HEK293T (cell line): ENCODE data around the gene TUBGCP3.
"Not testable (repeated sequence)": the region's sequence is repeated elsewhere in the genome, so short reads cannot be mapped to it uniquely, and the experiment has no call there.

ENCODE experiments used
- CTCF ChIA-PET: fragments of 350-600 bp; formaldehyde crosslinking; extraction: SDS; loops from one replicate; lab custom pipeline; 2021; ENCODE audit warnings: antibody characterized with exemption, inconsistent platforms; lab: Yijun Ruan, JAX
- POLR2A ChIA-PET: fragments of 350-600 bp; formaldehyde crosslinking; extraction: SDS; loops from one replicate; lab custom pipeline; 2020; ENCODE audit warnings: antibody characterized with exemption, inconsistent platforms; lab: Yijun Ruan, JAX
- DNase-seq: peaks from one replicate; pipeline ENCODE4 v3.0.0; 2012; ENCODE audit warnings: mixed read lengths; ENCODE audit errors: extremely low spot score
- ARNT ChIP-seq: fragments of 450-650 bp; IDR thresholded peaks from 2 replicates; pipeline ENCODE4 v1.6.1; 2017; ENCODE audit warnings: mild to moderate bottlenecking
- BHLHE40 ChIP-seq: fragments of 450-650 bp; IDR thresholded peaks from 2 replicates; pipeline ENCODE4 v1.6.1; 2016; ENCODE audit warnings: mild to moderate bottlenecking, moderate library complexity, borderline replicate concordance
- CTBP1 ChIP-seq: fragments of 450-650 bp; IDR thresholded peaks from 2 replicates; pipeline ENCODE4 v1.6.1; 2016; ENCODE audit warnings: borderline replicate concordance
- ELF4 ChIP-seq: fragments of 450-650 bp; IDR thresholded peaks from 2 replicates; pipeline ENCODE4 v1.6.1; 2017; ENCODE audit warnings: antibody characterized with exemption
- FOXA1 ChIP-seq: fragments of 450-650 bp; IDR thresholded peaks from 2 replicates; pipeline ENCODE4 v1.6.1; 2016; ENCODE audit warnings: mild to moderate bottlenecking
- FOXK2 ChIP-seq: fragments of 450-650 bp; IDR thresholded peaks from 2 replicates; pipeline ENCODE4 v1.6.1; 2016; ENCODE audit warnings: mild to moderate bottlenecking
- FOXM1 ChIP-seq: fragments of 450-650 bp; IDR thresholded peaks from 2 replicates; pipeline ENCODE4 v1.6.1; 2017; ENCODE audit warnings: mild to moderate bottlenecking, borderline replicate concordance
- HDGF ChIP-seq: fragments of 450-650 bp; IDR thresholded peaks from 2 replicates; pipeline ENCODE4 v1.6.1; 2017; ENCODE audit warnings: antibody characterized with exemption, borderline replicate concordance
- L3MBTL2 ChIP-seq: fragments of 450-650 bp; conservative IDR thresholded peaks from 2 replicates; pipeline ENCODE4 v1.6.1; 2016; ENCODE audit warnings: mild to moderate bottlenecking
- LEF1 ChIP-seq: fragments of 450-650 bp; IDR thresholded peaks from 2 replicates; pipeline ENCODE4 v1.6.1; 2017; ENCODE audit warnings: mild to moderate bottlenecking, borderline replicate concordance
- NFRKB ChIP-seq: fragments of 450-650 bp; IDR thresholded peaks from 2 replicates; pipeline ENCODE4 v1.6.1; 2016; ENCODE audit warnings: mild to moderate bottlenecking, moderate library complexity
- SP1 ChIP-seq: fragments of 450-650 bp; IDR thresholded peaks from 2 replicates; pipeline ENCODE4 v1.6.1; 2017
- SUZ12 ChIP-seq: fragments of 450-650 bp; IDR thresholded peaks from 2 replicates; pipeline ENCODE4 v1.6.1; 2016; ENCODE audit warnings: mild to moderate bottlenecking
- TARDBP ChIP-seq: fragments of 450-650 bp; IDR thresholded peaks from 2 replicates; pipeline ENCODE4 v1.6.1; 2016
- ZNF384 ChIP-seq: fragments of 450-650 bp; IDR thresholded peaks from 2 replicates; pipeline ENCODE4 v1.6.1; 2016
- TF ChIP-seq, protein P1 (sequence below): fragments of 450-650 bp; IDR thresholded peaks from 2 replicates; pipeline ENCODE4 v1.6.1; 2016

TUBGCP3 gene

DNA sequence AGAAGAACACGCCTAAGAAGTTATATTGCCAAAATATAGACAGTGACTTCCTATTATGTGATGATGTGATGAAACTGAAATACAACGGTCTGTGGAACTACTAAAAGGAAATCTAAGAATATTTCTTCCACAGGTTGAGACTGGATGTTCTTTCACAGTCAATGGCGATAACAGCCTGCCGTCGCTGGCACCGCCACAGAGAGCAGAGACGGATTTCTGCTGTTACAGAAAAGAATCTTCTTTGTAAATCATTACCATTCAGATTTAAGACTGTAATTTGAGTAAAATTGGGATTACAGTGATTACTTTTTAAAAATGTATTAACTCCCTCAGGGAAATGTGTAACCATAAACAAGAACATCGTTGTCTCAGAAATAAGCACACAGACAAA is 100.8 kb downstream of the TUBGCP3 start:
- no peak for DNase-seq
- POLR2A ChIA-PET: no interaction called here
- CTCF ChIA-PET: no interaction called here
- TF ChIP-seq SP1 (no peak), HDGF (no peak), FOXA1 (no peak), SUZ12 (no peak), ARNT (no peak), ELF4 (no peak), NFRKB (no peak), BHLHE40 (no peak), TARDBP (no peak), FOXM1 (no peak)

DNA sequence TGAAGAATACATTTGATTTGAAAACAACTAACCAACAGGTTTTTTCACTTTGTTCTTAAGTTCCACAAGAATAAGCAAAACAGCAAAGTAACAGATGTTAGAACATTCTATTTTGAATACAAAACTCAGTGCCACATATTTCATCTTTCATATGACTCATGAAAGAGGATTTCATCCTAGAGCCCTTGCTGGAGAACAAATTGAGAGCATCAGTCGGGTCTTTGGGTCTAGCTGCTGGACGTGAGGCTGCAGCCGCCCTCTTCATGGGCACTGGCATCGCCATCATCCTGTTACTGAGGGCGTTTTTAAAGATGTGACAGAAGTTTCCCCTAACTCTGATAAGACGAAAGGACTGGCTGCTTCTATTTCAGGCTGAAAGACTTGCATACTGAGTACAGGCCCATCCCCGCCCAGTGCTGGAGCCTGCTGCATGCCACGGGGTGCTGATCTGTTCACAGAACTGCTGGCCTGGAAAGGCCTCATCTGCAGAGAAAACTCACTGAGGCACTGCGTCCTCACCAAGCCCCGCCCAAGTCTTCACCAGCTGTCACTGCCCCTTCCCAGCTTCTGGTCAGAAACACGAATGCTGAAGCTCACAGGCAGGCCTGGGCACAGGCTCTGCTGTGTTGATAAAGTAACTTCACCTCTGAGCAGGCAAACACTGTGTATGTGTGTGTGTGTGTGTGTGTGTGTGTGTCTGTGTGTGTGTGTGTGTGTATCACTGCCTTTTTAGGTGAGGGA is 101.4 kb downstream of the TUBGCP3 start:
- CTCF ChIA-PET: no interaction called here

DNA sequence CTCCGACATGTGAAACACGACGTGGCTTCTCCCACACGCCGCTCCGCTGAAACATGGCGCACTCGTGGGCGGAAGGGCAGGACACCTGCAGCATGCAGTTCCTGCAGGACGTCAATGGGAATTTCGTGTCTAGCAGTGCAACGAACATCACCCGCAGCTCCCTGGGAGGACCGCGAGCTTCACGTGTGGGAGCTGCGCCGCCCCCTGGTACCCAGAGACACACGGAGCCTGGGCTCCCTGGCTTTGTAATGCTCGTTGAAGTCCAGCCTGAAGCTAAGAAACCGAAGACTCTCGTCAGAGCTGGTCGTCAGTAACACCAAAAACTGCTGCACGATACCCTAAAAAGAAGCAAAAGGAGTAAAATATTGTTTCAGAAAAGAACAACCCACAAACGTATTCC is 102.1 kb downstream of the TUBGCP3 start:
- CTCF ChIA-PET, DNase-seq, POLR2A ChIA-PET: not testable (repeated sequence)

More for the DNA sequence above, 101.4 kb downstream of the TUBGCP3 start:
- POLR2A ChIA-PET: no interaction called here
- no peak for DNase-seq
- TF ChIP-seq BHLHE40 (no peak), TARDBP (no peak), NFRKB (no peak), ZNF384 (no peak), FOXA1 (no peak), ELF4 (no peak)

DNA sequence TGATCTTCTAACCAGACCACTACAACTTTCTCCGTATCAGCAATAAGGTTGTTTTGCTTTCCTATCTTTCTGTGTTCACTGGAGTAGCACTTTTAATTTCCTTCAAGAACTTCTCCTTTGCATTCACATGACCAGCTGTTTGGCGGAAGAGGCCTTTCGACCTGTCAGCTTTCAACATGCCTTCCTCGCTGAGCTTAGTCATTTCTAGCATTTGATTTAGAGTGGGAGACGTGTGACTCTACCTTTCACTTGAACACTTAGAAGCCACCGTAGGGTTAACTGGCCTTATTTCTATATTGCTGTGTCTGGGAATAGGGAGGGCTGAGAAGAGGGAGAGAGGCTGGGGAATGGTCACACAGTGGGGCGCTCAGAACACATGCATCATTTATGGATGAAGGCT is 104.7 kb downstream of the TUBGCP3 start:
- no peak for DNase-seq
- ChIA-PET POLR2A (no interaction called here), CTCF (no interaction called here)
- no peak for TF ChIP-seq FOXM1
- no peak for TF ChIP-seq TARDBP
- TF ChIP-seq ZNF384: no peak
- no peak for TF ChIP-seq LEF1
- no peak for TF ChIP-seq FOXK2
- no peak for TF ChIP-seq BHLHE40
- TF ChIP-seq CTBP1: no peak
- TF ChIP-seq NFRKB: no peak

DNA sequence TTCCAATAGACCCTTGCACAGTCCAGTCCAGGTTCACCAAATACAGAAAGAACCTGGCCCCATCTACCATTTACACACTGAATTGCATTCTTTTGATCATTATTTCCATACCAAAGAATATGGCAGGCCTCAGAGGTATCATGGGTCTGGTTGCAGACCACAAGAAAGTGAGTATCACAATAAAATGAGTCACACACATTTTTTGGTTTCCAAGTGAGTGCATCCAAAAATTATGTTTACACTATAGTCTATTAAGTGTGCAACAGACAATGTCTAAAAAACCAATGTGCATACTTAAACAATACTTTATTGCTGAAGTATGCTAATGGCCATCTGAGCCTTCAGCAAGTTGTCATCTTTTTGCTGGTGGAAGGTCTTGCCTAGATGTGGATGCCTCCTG is 106.5 kb downstream of the TUBGCP3 start:
- no peak for DNase-seq
- CTCF ChIA-PET: no interaction called here
- POLR2A ChIA-PET: no interaction called here
- TF ChIP-seq BHLHE40 (no peak), HDGF (no peak), FOXM1 (no peak), L3MBTL2 (no peak), TARDBP (no peak), SP1 (no peak), CTBP1 (no peak), ARNT (no peak), FOXA1 (no peak), ZNF384 (no peak), LEF1 (no peak), SUZ12 (no peak), NFRKB (no peak), ELF4 (no peak), FOXK2 (no peak)
- TF ChIP-seq, protein P1, sequence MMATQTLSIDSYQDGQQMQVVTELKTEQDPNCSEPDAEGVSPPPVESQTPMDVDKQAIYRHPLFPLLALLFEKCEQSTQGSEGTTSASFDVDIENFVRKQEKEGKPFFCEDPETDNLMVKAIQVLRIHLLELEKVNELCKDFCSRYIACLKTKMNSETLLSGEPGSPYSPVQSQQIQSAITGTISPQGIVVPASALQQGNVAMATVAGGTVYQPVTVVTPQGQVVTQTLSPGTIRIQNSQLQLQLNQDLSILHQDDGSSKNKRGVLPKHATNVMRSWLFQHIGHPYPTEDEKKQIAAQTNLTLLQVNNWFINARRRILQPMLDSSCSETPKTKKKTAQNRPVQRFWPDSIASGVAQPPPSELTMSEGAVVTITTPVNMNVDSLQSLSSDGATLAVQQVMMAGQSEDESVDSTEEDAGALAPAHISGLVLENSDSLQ: no peak

DNA sequence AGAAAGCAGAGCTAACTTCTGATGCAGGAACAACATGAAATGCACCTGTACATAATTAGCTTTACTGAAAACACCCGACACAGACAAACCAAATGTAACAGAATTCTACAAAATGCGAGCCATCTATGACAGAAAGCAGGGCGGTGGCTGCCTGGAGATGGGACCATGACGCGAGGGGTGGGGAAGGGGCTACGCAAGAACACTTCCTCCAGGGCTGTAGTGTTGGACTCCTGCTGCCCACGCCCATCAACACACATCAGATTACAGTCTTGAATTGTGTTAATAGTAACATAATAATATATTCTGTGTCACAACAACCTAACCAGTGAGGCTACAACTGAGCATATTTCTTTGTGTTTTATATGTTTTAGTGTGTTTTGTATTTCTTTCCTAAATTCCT is 108.6 kb downstream of the TUBGCP3 start:
- ChIA-PET POLR2A (no interaction called here), CTCF (no interaction called here)
- no peak for DNase-seq
- no peak for TF ChIP-seq NFRKB
- no peak for TF ChIP-seq FOXM1
- TF ChIP-seq, protein P1: no peak
- no peak for TF ChIP-seq LEF1
- TF ChIP-seq SUZ12: no peak
- TF ChIP-seq BHLHE40: no peak

DNA sequence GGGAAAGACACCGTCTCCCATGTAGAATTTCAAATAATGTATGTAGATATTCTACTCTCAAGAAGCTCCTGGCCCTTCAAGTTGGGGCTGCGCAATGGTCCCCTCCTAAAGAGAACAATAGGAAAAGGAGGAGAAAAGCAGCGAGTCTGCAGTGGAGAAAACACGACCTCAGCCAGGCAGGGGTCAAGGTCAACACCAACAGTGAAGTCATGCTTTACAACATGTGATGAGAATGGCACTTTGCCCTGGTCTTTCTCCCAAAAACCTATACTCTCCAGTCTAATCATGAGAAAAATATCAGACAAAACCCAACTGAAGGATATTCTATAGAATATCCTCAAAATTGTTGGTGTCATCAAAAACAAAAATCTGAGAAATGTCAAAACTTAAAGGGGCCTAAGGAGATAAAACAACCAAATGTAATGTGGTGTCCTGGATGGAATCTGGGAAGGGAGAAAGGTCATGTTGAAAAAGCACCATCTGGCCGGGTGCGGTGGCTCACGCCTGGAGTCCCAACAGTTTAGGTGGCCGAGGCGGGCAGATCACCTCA is 110.8 kb downstream of the TUBGCP3 start:
- no peak for TF ChIP-seq HDGF
- TF ChIP-seq, protein P1: no peak
- TF ChIP-seq ELF4: no peak
- no peak for TF ChIP-seq ARNT
- TF ChIP-seq LEF1: no peak
- no peak for TF ChIP-seq L3MBTL2
- no peak for TF ChIP-seq FOXK2
- TF ChIP-seq NFRKB: no peak
- no peak for TF ChIP-seq TARDBP
- ChIA-PET CTCF (no interaction called here), POLR2A (no interaction called here)
- no peak for DNase-seq
